Measurements from ENCODE around the gene DPP3. TPM values are rescaled to one million over a fixed set of nuclear protein-coding genes. Genes with fewer than 3 reads are reported as not detected.

Gene DPP3
- total and polyA plus RNA-seq, 2 of the 4 experiments (the other 2 are of a cell fraction) = 51.8 to 66.3 TPM

DNA sequence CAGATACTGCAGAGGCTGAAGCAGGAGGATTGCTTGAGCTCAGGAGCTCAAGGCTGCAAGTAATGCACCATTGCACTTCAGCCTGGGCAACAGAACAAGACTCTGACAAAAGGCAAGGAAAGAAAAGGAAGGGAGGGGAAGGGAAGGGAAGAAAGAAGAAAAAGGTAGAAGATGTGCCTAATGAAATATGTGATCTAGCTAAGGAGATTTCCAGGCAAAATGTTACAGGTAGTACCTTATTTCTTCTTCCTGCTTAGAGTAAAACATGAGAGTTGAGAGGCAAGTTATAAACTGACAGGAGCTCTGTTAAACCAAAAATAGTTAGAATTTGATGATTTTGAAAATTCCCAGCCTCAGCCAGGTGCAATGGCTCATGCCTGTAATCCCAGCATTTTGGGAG, 18.2 kb upstream of the DPP3 start:
- ATAC-seq (ENCODE audit: low read depth) (no peak), DNase-seq (no peak)
- Histone ChIP-seq H3K18ac (ENCODE audit: low read depth, low read length) (no peak overlapping the region), H3K27ac (ENCODE audit: insufficient read depth, low read length) (no peak overlapping the region), H2BK5ac (ENCODE audit: low read depth, low read length, poor library complexity, severe bottlenecking) (no peak overlapping the region), H3K23ac (ENCODE audit: low read depth, low read length) (no peak overlapping the region), H3K9me3 (ENCODE audit: control insufficient read depth, insufficient read depth, low read length) (peaks cover 4% of the 10 kb centered on the region; the same call in 1 of the 2 replicates), H3K79me1 (ENCODE audit: low read depth in 1 of 2, low read length in 2 of 2) (0 out of 4 replicates have a peak, but pooled peaks cover 0 to 2% of the 10 kb centered on the region in 2 experiments), H3K36me3 (ENCODE audit: control insufficient read depth, insufficient read depth, low read length) (no peaks in the 10 kb centered on the region), H2AFZ (replicated peaks; ENCODE audit: low read length, poor library complexity) (no peak overlapping the region), H3K56ac (ENCODE audit: extremely low read depth, insufficient read depth, low read length) (no peak overlapping the region), H3K27me3 (ENCODE audit: control insufficient read depth, insufficient read depth, low read length) (peaks cover 2% of the 10 kb centered on the region; the same call in 1 of the 2 replicates), H3K14ac (replicated peaks; ENCODE audit: low read depth, low read length) (no peak overlapping the region), H4K5ac (ENCODE audit: low read depth, low read length) (no peak overlapping the region), H2AK5ac (ENCODE audit: low read depth, low read length) (no peak overlapping the region), H3K9ac (ENCODE audit: low read depth, low read length) (no peak overlapping the region), H4K20me1 (ENCODE audit: insufficient read depth, low read length) (no peaks in the 10 kb centered on the region), H2BK20ac (ENCODE audit: low read depth, low read length) (no peak overlapping the region), H2BK15ac (ENCODE audit: low read depth, low read length) (no peak overlapping the region), H3K9me1 (ENCODE audit: insufficient read depth, low read length) (no peaks in the 10 kb centered on the region), H2AK9ac (replicated peaks; ENCODE audit: low read depth, low read length, poor library complexity) (no peak overlapping the region), H4K91ac (ENCODE audit: insufficient read depth, low read depth, low read length) (no peak overlapping the region), H3K4me3 (ENCODE audit: insufficient read depth, low read depth, low read length) (no peak overlapping the region), H3K4me2 (ENCODE audit: low read depth, low read length) (no peak overlapping the region), H3K4me1 (ENCODE audit: control insufficient read depth, insufficient read depth, low read length) (0 out of 2 replicates have a peak, but pooled peaks cover 3% of the 10 kb centered on the region), H2BK120ac (ENCODE audit: low read depth, low read length) (no peak overlapping the region), H4K8ac (ENCODE audit: low read depth in 2 of 2, low read length in 2 of 2) (no peak overlapping the region), H3K4ac (ENCODE audit: low read depth, low read length) (no peak overlapping the region)
- no peak for TF ChIP-seq MAZ (IDR thresholded peaks at IDR 0.05; ENCODE audit: borderline replicate concordance, low read depth, low read length)
- no peak for TF ChIP-seq BHLHE40 (IDR thresholded peaks at IDR 0.05; ENCODE audit: low read depth, low read length)
- TF ChIP-seq RFX5 (IDR thresholded peaks at IDR 0.05; ENCODE audit: low read depth, low read length) = no peak
- TF ChIP-seq CEBPB (IDR thresholded peaks at IDR 0.05; ENCODE audit: low read depth, low read length) = no peak
- TF ChIP-seq RAD21 (IDR thresholded peaks at IDR 0.05; ENCODE audit: low read length) = no peak
- TF ChIP-seq, protein P1, sequence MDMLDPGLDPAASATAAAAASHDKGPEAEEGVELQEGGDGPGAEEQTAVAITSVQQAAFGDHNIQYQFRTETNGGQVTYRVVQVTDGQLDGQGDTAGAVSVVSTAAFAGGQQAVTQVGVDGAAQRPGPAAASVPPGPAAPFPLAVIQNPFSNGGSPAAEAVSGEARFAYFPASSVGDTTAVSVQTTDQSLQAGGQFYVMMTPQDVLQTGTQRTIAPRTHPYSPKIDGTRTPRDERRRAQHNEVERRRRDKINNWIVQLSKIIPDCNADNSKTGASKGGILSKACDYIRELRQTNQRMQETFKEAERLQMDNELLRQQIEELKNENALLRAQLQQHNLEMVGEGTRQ (IDR thresholded peaks at IDR 0.05; ENCODE audit: low read depth, low read length) = no peak
- dilution Hi-C loops (cut with HindIII; ENCODE audit: low sequenced_read_pairs, unreplicated experiment) = no loop called here
- ChIA-PET POLR2A (ENCODE audit: unreplicated experiment) (no interaction called here), CTCF (no interaction called here)
- in situ Hi-C loops (cut with MboI; ENCODE audit: low sequenced_read_pairs) = no loop called here
- BruUV-seq (replicated peaks) = no TSS peak
- intact Hi-C loops (cut with micrococcal nuclease) = no loop called here

Data from IMR-90 (cell line).